H1 (cell line): Measurements from ENCODE around the gene LMX1B. TPM values are rescaled to one million over a fixed set of nuclear protein-coding genes. Genes with fewer than 3 reads are reported as not detected.

Experiments
- CTCF ChIA-PET: fragments of 300-600 bp; sonication (Branson Sonifier 250); formaldehyde crosslinking; loops from one replicate; lab custom pipeline; 2021; ENCODE audit not compliant: partially characterized antibody; lab: Charles Lee
- POLR2A ChIA-PET: fragments of 300-600 bp; sonication (Branson Sonifier 250); formaldehyde crosslinking; loops from one replicate; lab custom pipeline; 2021; ENCODE audit warnings: inconsistent platforms; ENCODE audit not compliant: partially characterized antibody; lab: Charles Lee
- DNase-seq, 2 experiments: peaks; one replicate each; pipeline versions ENCODE4 v3.0.0 to v3.0.0-alpha.2; 2010 to 2022; ENCODE audit warnings: low spot score in 2 of 2, low read depth in 1 of 2, mixed read lengths in 1 of 2
- FAIRE-seq: peaks from 2 replicates; lab custom pipeline; 2011; peaks lifted over from hg19 to GRCh38; lab: Jason Lieb, UNC
- H2AFZ ChIP-seq: 2 replicates; pipeline ENCODE4 v1.8.1; 2012; ENCODE audit warnings: low read length, inconsistent platforms
- H2AK5ac ChIP-seq: 2 replicates; pipeline ENCODE4 v1.6.1; 2013; ENCODE audit warnings: low read depth, low read length
- H2BK120ac ChIP-seq: replicated peaks from 2 replicates; pipeline ENCODE3; 2013; ENCODE audit warnings: low read depth, low read length, inconsistent platforms
- H2BK12ac ChIP-seq: 2 replicates; pipeline ENCODE4 v1.6.1; 2013; ENCODE audit warnings: low read depth, low read length
- H2BK15ac ChIP-seq: 2 replicates; pipeline ENCODE4 v1.6.1; 2013; ENCODE audit warnings: low read length
- H2BK20ac ChIP-seq: 2 replicates; pipeline ENCODE4 v1.6.1; 2013; ENCODE audit warnings: low read length
- H2BK5ac ChIP-seq: 2 replicates; pipeline ENCODE4 v1.6.1; 2013; ENCODE audit warnings: low read depth, low read length
- H3K14ac ChIP-seq: 2 replicates; pipeline ENCODE4 v1.6.1; 2013; ENCODE audit warnings: inconsistent platforms; ENCODE audit not compliant: insufficient read length
- H3K18ac ChIP-seq: 2 replicates; pipeline ENCODE4 v1.6.1; 2013; ENCODE audit warnings: low read length; ENCODE audit errors: extremely low read depth
- H3K23ac ChIP-seq: 2 replicates; pipeline ENCODE4 v1.6.1; 2013; ENCODE audit warnings: inconsistent platforms; ENCODE audit not compliant: insufficient read length
- H3K23me2 ChIP-seq: 2 replicates; pipeline ENCODE4 v1.6.1; 2013; ENCODE audit warnings: low read depth, low read length
- H3K27ac ChIP-seq: 2 replicates; pipeline ENCODE4 v1.6.1; 2011; ENCODE audit warnings: low read depth, low read length, inconsistent platforms
- H3K27me3 ChIP-seq, 4 experiments: replicated peaks in 1 of 4; 1 replicate in 1 of 4; 2 replicates in 3 of 4; pipeline versions ENCODE4 v1.6.1 to v1.8.1; 2011 to 2013; ENCODE audit warnings: low read length in 3 of 4, mild to moderate bottlenecking in 3 of 4, inconsistent platforms in 2 of 4, mixed read lengths in 2 of 4, moderate library complexity in 1 of 4; ENCODE audit not compliant: control insufficient read depth in 3 of 4, insufficient read depth in 3 of 4; ENCODE audit errors: extremely low read depth in 1 of 4
- H3K36me3 ChIP-seq, 4 experiments: 2 replicates each; pipeline versions ENCODE4 v1.6.1 to v1.8.1; 2011 to 2013; ENCODE audit warnings: mild to moderate bottlenecking in 4 of 4, low read length in 3 of 4, moderate library complexity in 2 of 4, control low read depth in 1 of 4, inconsistent platforms in 1 of 4; ENCODE audit not compliant: insufficient read depth in 4 of 4, control insufficient read depth in 2 of 4
- H3K4ac ChIP-seq: replicated peaks from 2 replicates; pipeline ENCODE3; 2013; ENCODE audit warnings: low read length, low read depth, mixed read lengths, inconsistent platforms; ENCODE audit not compliant: insufficient read length
- H3K4me1 ChIP-seq, 4 experiments: replicated peaks in 1 of 4; 1 replicate in 1 of 4; 2 replicates in 3 of 4; pipeline versions ENCODE4 v1.6.1 to v1.8.1; 2011 to 2013; ENCODE audit warnings: low read length in 3 of 4, inconsistent platforms in 2 of 4, mixed read lengths in 1 of 4; ENCODE audit not compliant: insufficient read depth in 4 of 4, control insufficient read depth in 3 of 4
- H3K4me2 ChIP-seq, 2 experiments: 2 replicates each; pipeline versions ENCODE4 v1.6.1 to v1.8.1; 2011 to 2013; ENCODE audit warnings: low read depth in 2 of 2, low read length in 2 of 2, control low read depth in 1 of 2, inconsistent platforms in 1 of 2, mild to moderate bottlenecking in 1 of 2; ENCODE audit not compliant: insufficient read depth in 1 of 2
- H3K4me3 ChIP-seq, 4 experiments: fragments of 200-600, 300-600 bp in 1 of 4; sonication (generic), shearing (Covaris generic), sonication (Bioruptor Twin) in 1 of 4; 2 replicates each; pipeline versions ENCODE4 v1.5.1 to v1.8.1; 2011 to 2016; ENCODE audit warnings: low read length in 4 of 4, low read depth in 3 of 4, control low read depth in 2 of 4, inconsistent platforms in 2 of 4, mild to moderate bottlenecking in 2 of 4, mixed read lengths in 1 of 4, moderate library complexity in 1 of 4; ENCODE audit not compliant: insufficient read depth in 2 of 4; ENCODE audit errors: extremely low read depth in 1 of 4
- H3K56ac ChIP-seq: replicated peaks from 2 replicates; pipeline ENCODE3; 2013; ENCODE audit warnings: low read depth, mild to moderate bottlenecking, mixed read lengths, low read length, inconsistent platforms; ENCODE audit not compliant: insufficient read length
- H3K79me1 ChIP-seq: 2 replicates; pipeline ENCODE4 v1.6.1; 2013; ENCODE audit warnings: low read depth, low read length, control low read depth
- H3K79me2 ChIP-seq, 2 experiments: 2 replicates each; pipeline versions ENCODE4 v1.6.1 to v1.8.1; 2012 to 2013; ENCODE audit warnings: low read length in 2 of 2, mild to moderate bottlenecking in 2 of 2, inconsistent platforms in 1 of 2; ENCODE audit not compliant: insufficient read depth in 2 of 2, control insufficient read depth in 1 of 2
- H3K9ac ChIP-seq, 4 experiments: replicated peaks in 1 of 4; 1 replicate in 1 of 4; 2 replicates in 3 of 4; pipeline versions ENCODE4 v1.6.1 to v1.8.1; 2011 to 2013; ENCODE audit warnings: low read depth in 3 of 4, low read length in 3 of 4, control low read depth in 2 of 4, mild to moderate bottlenecking in 2 of 4, moderate library complexity in 2 of 4, inconsistent platforms in 1 of 4; ENCODE audit errors: extremely low read depth in 1 of 4
- H3K9me3 ChIP-seq, 2 experiments: 2 replicates each; pipeline versions ENCODE4 v1.6.1 to v1.8.1; 2012 to 2013; ENCODE audit warnings: mild to moderate bottlenecking in 2 of 2, moderate library complexity in 2 of 2, control low read depth in 1 of 2, inconsistent platforms in 1 of 2, low read depth in 1 of 2, low read length in 1 of 2, mixed read lengths in 1 of 2; ENCODE audit not compliant: insufficient read depth in 2 of 2
- H4K20me1 ChIP-seq, 2 experiments: replicated peaks in 1 of 2; 2 replicates each; pipeline versions ENCODE3 to v1.8.1; 2011 to 2013; ENCODE audit warnings: inconsistent platforms in 2 of 2, low read length in 2 of 2, mild to moderate bottlenecking in 1 of 2; ENCODE audit not compliant: insufficient read depth in 2 of 2, control insufficient read depth in 1 of 2
- H4K5ac ChIP-seq: 2 replicates; pipeline ENCODE4 v1.6.1; 2013; ENCODE audit warnings: low read length, low read depth, mixed read lengths, inconsistent platforms; ENCODE audit not compliant: insufficient read length
- H4K8ac ChIP-seq: 2 replicates; pipeline ENCODE4 v1.8.0; 2013; ENCODE audit warnings: mild to moderate bottlenecking, moderate library complexity, low read length, inconsistent platforms; ENCODE audit not compliant: insufficient read depth; ENCODE audit errors: extremely low read depth
- H4K91ac ChIP-seq: replicated peaks from 2 replicates; pipeline ENCODE3; 2013; ENCODE audit warnings: low read length, mixed read lengths, inconsistent platforms; ENCODE audit not compliant: insufficient read length
- CTBP2 ChIP-seq: IDR thresholded peaks from 2 replicates; pipeline ENCODE4 v1.7.0; 2011; ENCODE audit warnings: borderline replicate concordance, mild to moderate bottlenecking, moderate library complexity, mixed read lengths, low read length; ENCODE audit not compliant: insufficient read depth, insufficient read length
- EGR1 ChIP-seq: IDR thresholded peaks from 2 replicates; pipeline ENCODE4 v1.6.1; 2011; ENCODE audit warnings: low read depth, low read length, borderline replicate concordance
- NANOG ChIP-seq: IDR thresholded peaks from 2 replicates; pipeline ENCODE4 v1.6.1; 2011; ENCODE audit warnings: low read length, low read depth, mild to moderate bottlenecking, inconsistent platforms; ENCODE audit not compliant: insufficient read depth, poor library complexity, severe bottlenecking
- SRF ChIP-seq: IDR thresholded peaks from 2 replicates; pipeline ENCODE4 v1.6.1; 2011; ENCODE audit warnings: mild to moderate bottlenecking, low read depth, low read length, moderate library complexity
- WGBS, 2 experiments: shearing (Covaris generic) in 1 of 2; methylation state at CpG; one replicate each; pipeline versions ENCODE4 v1.1.6 to v1.1.7; 2013 to 2015; ENCODE audit warnings: low lambda C conversion rate in 2 of 2, mixed read lengths in 2 of 2, inconsistent platforms in 1 of 2, low coverage in 1 of 2, missing lambda C conversion rate in 1 of 2; ENCODE audit not compliant: insufficient replicate concordance in 2 of 2, insufficient coverage in 1 of 2, insufficient read length in 1 of 2; ENCODE audit errors: extremely low coverage in 1 of 2, missing lambda C conversion rate in 1 of 2; 5-methylcytosine and 5-hydroxymethylcytosine counted together
- polyA plus RNA-seq, 7 experiments: library from polyadenylated mRNA; depleted of rRNA in 3 of 7; stranded (reverse) in 5 of 7; unstranded in 2 of 7; fragments of >200 nt in 5 of 7; fragments of 200-250 nt in 2 of 7; gene quantifications; 1 replicate in 5 of 7; 2 replicates in 1 of 7; 4 replicates in 1 of 7; pipeline versions ENCODE4 v1.2.1 to v1.2.3, GENCODE V29; 2011 to 2013; ENCODE audit warnings: missing spikeins in 2 of 7, mixed read lengths in 2 of 7
- total RNA-seq: library from RNA; stranded (reverse); fragmentation: NEBNext Ultra II Directional; extraction: Animal tissue kit (Norgen Biotek cat#: 25700); gene quantifications from 2 replicates; pipeline ENCODE4 v1.2.1, GENCODE V29; 2021
- TF ChIP-seq, protein P1 (sequence below): IDR thresholded peaks from 2 replicates; pipeline ENCODE4 v1.6.1; 2011; ENCODE audit warnings: low read length, improper control_type of control experiment
- TF ChIP-seq, protein P2 (sequence below): IDR thresholded peaks from 2 replicates; pipeline ENCODE4 v1.6.1; 2012; ENCODE audit warnings: low read length, inconsistent platforms

The LMX1B gene
- total and polyA plus RNA-seq, 2 of the 8 experiments (the other 6 are each of a cell fraction or from before 2014, with no cell fraction given): 0.09 to 0.37 TPM

DNA sequence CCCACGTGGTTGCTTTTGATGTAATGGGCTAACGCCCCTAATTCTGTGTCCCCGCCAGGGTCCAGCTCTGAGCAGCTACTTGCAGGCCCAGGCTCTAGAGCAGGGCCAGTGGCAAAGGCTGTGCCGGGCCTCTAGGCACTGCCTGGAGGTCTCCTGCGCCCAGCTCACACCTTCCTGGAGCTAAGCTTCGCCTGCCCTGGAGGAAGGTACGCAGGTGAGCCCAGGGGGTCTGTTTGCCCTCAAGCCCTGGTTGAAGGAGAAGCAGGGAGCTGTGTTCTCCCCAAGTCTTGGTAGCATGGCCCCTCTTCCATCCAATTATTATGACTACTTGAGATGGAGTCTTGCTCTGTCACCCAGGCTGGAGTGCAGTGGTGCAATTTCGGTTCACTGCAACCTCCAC is 5.2 kb upstream of the LMX1B start:
- H4K91ac ChIP-seq: no peak overlapping the region
- no peak overlapping the region for H2AFZ ChIP-seq
- no peak overlapping the region for H2BK12ac ChIP-seq
- H3K4ac ChIP-seq: no peak overlapping the region
- DNase-seq (no peak), FAIRE-seq (no peak)
- ChIA-PET POLR2A (interaction anchor here (2.5 kb wide), 1 partner anchor 68 kb away, joined by 9 read pairs; no protein-coding TSS in a partner anchor), CTCF (interaction anchor here (0.9 to 5.8 kb wide), 13 partner anchors 10 to 174 kb away, joined by 3 to 54 read pairs (median 3); no protein-coding TSS in a partner anchor)
- no peaks in the 10 kb centered on the region for H3K79me2 ChIP-seq
- peaks cover 7% of the 10 kb centered on the region in 2 experiments for H4K20me1 ChIP-seq
- no peak overlapping the region for H2BK15ac ChIP-seq
- peaks cover 10% of the 10 kb centered on the region; the same call in 1 of the 2 replicates for H3K23me2 ChIP-seq
- H4K5ac ChIP-seq: no peak overlapping the region
- no peak overlapping the region for H3K4me2 ChIP-seq
- peaks cover 5 to 33% (median 19%) of the 10 kb centered on the region in 4 experiments for H3K4me1 ChIP-seq
- H2BK20ac ChIP-seq: no peak overlapping the region
- H3K18ac ChIP-seq: no peak overlapping the region
- no peak overlapping the region for H2BK5ac ChIP-seq
- H4K8ac ChIP-seq: no peak overlapping the region
- TF ChIP-seq, protein P1, sequence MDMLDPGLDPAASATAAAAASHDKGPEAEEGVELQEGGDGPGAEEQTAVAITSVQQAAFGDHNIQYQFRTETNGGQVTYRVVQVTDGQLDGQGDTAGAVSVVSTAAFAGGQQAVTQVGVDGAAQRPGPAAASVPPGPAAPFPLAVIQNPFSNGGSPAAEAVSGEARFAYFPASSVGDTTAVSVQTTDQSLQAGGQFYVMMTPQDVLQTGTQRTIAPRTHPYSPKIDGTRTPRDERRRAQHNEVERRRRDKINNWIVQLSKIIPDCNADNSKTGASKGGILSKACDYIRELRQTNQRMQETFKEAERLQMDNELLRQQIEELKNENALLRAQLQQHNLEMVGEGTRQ: no peak
- TF ChIP-seq SRF (no peak), EGR1 (no peak), CTBP2 (no peak), NANOG (no peak)
- TF ChIP-seq, protein P2, sequence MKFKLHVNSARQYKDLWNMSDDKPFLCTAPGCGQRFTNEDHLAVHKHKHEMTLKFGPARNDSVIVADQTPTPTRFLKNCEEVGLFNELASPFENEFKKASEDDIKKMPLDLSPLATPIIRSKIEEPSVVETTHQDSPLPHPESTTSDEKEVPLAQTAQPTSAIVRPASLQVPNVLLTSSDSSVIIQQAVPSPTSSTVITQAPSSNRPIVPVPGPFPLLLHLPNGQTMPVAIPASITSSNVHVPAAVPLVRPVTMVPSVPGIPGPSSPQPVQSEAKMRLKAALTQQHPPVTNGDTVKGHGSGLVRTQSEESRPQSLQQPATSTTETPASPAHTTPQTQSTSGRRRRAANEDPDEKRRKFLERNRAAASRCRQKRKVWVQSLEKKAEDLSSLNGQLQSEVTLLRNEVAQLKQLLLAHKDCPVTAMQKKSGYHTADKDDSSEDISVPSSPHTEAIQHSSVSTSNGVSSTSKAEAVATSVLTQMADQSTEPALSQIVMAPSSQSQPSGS: no peak
- H2BK120ac ChIP-seq: no peak overlapping the region
- no peaks in the 10 kb centered on the region for H3K79me1 ChIP-seq
- H2AK5ac ChIP-seq: no peak overlapping the region
- no peak overlapping the region for H3K23ac ChIP-seq
- no peak overlapping the region for H3K27ac ChIP-seq
- 93% methylated on average over 8 of the region's 8 CpGs; no CpG with 5 or more reads in 1 of the 2 experiments for WGBS, 2 experiments
- no peak overlapping the region for H3K4me3 ChIP-seq
- H3K36me3 ChIP-seq: peaks cover 0 to 2% (median 0%) of the 10 kb centered on the region in 4 experiments; a peak in 1 of 8 replicates
- H3K56ac ChIP-seq: no peak overlapping the region
- H3K14ac ChIP-seq: no peak overlapping the region
- H3K9me3 ChIP-seq: no peaks in the 10 kb centered on the region
- H3K27me3 ChIP-seq: peaks cover 50 to 71% (median 62%) of the 10 kb centered on the region in 4 experiments
- H3K9ac ChIP-seq: no peak overlapping the region
